ENCODE measurements around the gene SLIT3.

Gene SLIT3

DNA sequence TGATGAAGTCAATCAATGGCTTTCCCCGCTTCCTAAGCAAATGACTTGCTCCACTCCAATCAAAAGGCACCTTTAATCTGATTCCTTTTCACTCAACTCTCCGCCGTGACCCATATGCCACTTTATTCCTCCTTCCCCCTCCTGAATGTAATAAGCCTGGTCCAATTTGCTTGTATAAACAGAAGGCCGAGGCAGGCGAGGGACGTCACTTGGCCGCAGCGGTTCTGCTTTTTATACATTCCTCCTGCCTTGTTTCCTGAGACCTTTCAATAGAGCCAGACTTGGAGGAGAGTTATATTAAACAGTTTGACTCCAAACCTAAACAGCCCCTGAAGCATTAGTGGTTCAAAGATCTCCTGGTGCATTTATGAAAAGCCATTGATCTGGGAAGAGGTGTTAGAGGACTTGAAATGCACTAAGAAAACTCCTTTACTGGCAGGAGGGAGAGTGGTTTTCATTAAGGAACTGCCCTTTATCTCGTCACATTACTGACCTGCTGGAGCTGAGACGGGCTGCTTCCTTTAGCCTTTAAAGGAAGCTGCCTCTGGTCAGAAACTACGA is 273.4 kb downstream of the SLIT3 start:
- POLR2A ChIA-PET, result no interaction called here
- Histone ChIP-seq H3K9me3 (ENCODE audit: control insufficient read depth, insufficient read depth, low read depth, low read length) (no peaks in the 10 kb centered on the region), H3K4me1 (ENCODE audit: control insufficient read depth, insufficient read depth, low read length) (no peaks in the 10 kb centered on the region; the same call in 1 of the 2 replicates), H3K36me3 (ENCODE audit: control insufficient read depth in 2 of 2, insufficient read depth in 1 of 2, low read length in 2 of 2) (no peaks in the 10 kb centered on the region), H3K27ac (ENCODE audit: extremely low read depth, low read depth, low read length) (no peak overlapping the region), H3K4me3 (ENCODE audit: low read depth, low read length) (no peak overlapping the region)
- CTCF ChIA-PET, result no interaction called here
- TF ChIP-seq ZNF214 (tag by site-specific recombination; IDR thresholded peaks at IDR 0.05; ENCODE audit: borderline replicate concordance), result no peak

DNA sequence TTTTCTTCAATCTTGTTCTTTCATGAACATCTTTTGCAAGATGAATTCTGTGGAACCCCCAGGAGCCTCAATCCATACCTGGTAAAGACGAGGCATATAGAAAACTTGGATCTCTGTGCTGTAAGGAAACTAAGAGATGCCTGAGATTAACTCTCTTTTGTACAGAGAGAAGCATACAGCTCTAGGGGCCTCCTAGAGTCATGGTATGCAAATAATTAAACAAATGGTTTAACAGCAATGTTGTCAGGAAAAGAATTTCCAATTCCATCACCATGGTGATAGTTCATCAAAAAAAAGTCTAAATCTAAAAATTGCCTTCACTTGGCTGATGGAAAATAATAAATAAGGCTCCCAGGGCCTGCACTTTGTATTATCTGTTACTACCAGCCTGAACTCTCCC is 275.4 kb downstream of the SLIT3 start:
- Histone ChIP-seq H3K27ac (ENCODE audit: extremely low read depth, low read depth, low read length) (no peak overlapping the region), H3K4me3 (ENCODE audit: low read depth, low read length) (no peak overlapping the region), H3K9me3 (ENCODE audit: control insufficient read depth, insufficient read depth, low read depth, low read length) (no peaks in the 10 kb centered on the region), H3K36me3 (ENCODE audit: control insufficient read depth in 2 of 2, insufficient read depth in 1 of 2, low read length in 2 of 2) (no peaks in the 10 kb centered on the region), H3K4me1 (ENCODE audit: control insufficient read depth, insufficient read depth, low read length) (no peaks in the 10 kb centered on the region; the same call in 1 of the 2 replicates)
- POLR2A ChIA-PET, result no interaction called here
- CTCF ChIA-PET, result interaction anchor here (0.7 kb wide), 1 partner anchor 66 kb away, joined by 3 read pairs; no protein-coding TSS in a partner anchor
- no peak for TF ChIP-seq ZNF792 (tag by site-specific recombination; IDR thresholded peaks at IDR 0.05)
- TF ChIP-seq, protein P1, sequence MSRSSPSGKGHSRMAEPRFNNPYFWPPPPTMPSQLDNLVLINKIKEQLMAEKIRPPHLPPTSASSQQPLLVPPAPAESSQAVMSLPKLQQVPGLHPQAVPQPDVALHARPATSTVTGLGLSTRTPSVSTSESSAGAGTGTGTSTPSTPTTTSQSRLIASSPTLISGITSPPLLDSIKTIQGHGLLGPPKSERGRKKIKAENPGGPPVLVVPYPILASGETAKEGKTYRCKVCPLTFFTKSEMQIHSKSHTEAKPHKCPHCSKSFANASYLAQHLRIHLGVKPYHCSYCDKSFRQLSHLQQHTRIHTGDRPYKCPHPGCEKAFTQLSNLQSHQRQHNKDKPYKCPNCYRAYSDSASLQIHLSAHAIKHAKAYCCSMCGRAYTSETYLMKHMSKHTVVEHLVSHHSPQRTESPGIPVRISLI (tag by site-specific recombination; IDR thresholded peaks at IDR 0.05), result no peak
- TF ChIP-seq TCF7L2 (IDR thresholded peaks at IDR 0.05; ENCODE audit: borderline replicate concordance, low read depth, low read length), result no peak
- no peak for TF ChIP-seq ZFP3 (tag by site-specific recombination; IDR thresholded peaks at IDR 0.05; ENCODE audit: low read depth)
- TF ChIP-seq ZFHX2 (tag by site-specific recombination; conservative IDR thresholded peaks at IDR 0.05), result no peak
- no peak for TF ChIP-seq PRDM1 (tag by site-specific recombination; IDR thresholded peaks at IDR 0.05)
- TF ChIP-seq, protein P2, sequence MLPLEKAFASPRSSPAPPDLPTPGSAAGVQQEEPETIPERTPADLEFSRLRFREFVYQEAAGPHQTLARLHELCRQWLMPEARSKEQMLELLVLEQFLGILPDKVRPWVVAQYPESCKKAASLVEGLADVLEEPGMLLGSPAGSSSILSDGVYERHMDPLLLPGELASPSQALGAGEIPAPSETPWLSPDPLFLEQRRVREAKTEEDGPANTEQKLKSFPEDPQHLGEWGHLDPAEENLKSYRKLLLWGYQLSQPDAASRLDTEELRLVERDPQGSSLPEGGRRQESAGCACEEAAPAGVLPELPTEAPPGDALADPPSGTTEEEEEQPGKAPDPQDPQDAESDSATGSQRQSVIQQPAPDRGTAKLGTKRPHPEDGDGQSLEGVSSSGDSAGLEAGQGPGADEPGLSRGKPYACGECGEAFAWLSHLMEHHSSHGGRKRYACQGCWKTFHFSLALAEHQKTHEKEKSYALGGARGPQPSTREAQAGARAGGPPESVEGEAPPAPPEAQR (tag by site-specific recombination; IDR thresholded peaks at IDR 0.05), result no peak
- no peak for TF ChIP-seq SETDB1 (IDR thresholded peaks at IDR 0.05; ENCODE audit: insufficient read length, low read length)
- TF ChIP-seq ZNF341 (tag by site-specific recombination; IDR thresholded peaks at IDR 0.05; ENCODE audit: low read depth), result no peak
- no peak for TF ChIP-seq ZNF184 (tag by site-specific recombination; IDR thresholded peaks at IDR 0.05)

DNA sequence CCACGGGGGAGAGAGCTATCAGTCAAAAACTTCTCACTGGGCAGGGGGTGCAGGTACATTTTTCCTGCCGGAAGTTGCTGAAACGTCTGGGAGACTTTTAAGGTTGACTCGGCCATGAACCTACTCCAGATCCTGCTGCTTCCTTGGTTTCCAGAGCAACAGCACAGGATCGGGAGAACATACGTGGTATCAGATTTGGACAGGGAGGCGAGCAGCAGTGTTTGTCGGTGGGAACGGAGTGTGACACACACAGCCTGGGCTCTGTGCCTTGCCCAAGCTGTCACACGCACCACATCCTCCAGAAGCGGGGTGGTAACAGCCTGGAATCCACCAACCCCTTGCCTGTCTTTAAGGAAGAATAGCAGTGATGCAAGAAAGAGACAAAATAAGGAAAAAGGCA is 276.5 kb downstream of the SLIT3 start:
- ChIA-PET CTCF (no interaction called here), POLR2A (no interaction called here)
- TF ChIP-seq ZNF366 (tag by site-specific recombination; conservative IDR thresholded peaks at IDR 0.05), result no peak
- TF ChIP-seq ZNF146 (tag by site-specific recombination; IDR thresholded peaks at IDR 0.05), result no peak
- H3K4me1 ChIP-seq (ENCODE audit: control insufficient read depth, insufficient read depth, low read length), result no peaks in the 10 kb centered on the region
- H3K4me3 ChIP-seq (ENCODE audit: low read depth, low read length), result no peak overlapping the region
- no peaks in the 10 kb centered on the region for H3K9me3 ChIP-seq (ENCODE audit: control insufficient read depth, insufficient read depth, low read depth, low read length)
- H3K36me3 ChIP-seq (ENCODE audit: control insufficient read depth in 2 of 2, insufficient read depth in 1 of 2, low read length in 2 of 2), result no peaks in the 10 kb centered on the region
- H3K27ac ChIP-seq (ENCODE audit: extremely low read depth, low read depth, low read length), result no peak overlapping the region

DNA sequence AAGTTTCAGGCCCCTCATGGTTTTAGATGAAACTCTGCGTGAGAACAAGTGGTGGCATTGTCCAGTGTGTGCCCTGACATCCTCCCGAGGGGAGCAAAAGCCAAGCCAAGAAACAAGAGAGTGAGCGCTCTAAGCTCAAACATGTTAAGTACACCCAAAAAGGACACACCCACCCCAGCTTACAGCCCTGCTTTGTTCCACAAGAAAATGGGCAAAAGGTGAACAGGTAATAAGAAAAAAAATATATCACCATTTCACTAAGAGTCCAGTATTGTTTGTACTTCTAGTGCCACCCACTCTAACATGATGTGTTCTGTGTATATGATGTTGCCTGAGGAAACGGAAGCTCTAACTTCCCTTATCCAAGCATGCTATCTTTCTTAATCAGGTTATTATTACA is 278.2 kb downstream of the SLIT3 start:
- no peaks in the 10 kb centered on the region for H3K36me3 ChIP-seq (ENCODE audit: control insufficient read depth in 2 of 2, insufficient read depth in 1 of 2, low read length in 2 of 2)
- POLR2A ChIA-PET, result no interaction called here
- TF ChIP-seq, protein P3, sequence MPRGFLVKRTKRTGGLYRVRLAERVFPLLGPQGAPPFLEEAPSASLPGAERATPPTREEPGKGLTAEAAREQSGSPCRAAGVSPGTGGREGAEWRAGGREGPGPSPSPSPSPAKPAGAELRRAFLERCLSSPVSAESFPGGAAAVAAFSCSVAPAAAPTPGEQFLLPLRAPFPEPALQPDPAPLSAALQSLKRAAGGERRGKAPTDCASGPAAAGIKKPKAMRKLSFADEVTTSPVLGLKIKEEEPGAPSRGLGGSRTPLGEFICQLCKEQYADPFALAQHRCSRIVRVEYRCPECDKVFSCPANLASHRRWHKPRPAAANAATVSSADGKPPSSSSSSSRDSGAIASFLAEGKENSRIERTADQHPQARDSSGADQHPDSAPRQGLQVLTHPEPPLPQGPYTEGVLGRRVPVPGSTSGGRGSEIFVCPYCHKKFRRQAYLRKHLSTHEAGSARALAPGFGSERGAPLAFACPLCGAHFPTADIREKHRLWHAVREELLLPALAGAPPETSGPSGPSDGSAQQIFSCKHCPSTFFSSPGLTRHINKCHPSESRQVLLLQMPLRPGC (tag by site-specific recombination; IDR thresholded peaks at IDR 0.05), result no peak
- TF ChIP-seq ZNF239 (tag by site-specific recombination; IDR thresholded peaks at IDR 0.05) (no peak), ZNF707 (tag by site-specific recombination; IDR thresholded peaks at IDR 0.05) (no peak), ZNF76 (tag by site-specific recombination; IDR thresholded peaks at IDR 0.05; ENCODE audit: borderline replicate concordance, low read depth) (no peak), ZNF146 (tag by site-specific recombination; IDR thresholded peaks at IDR 0.05) (no peak), ZBTB48 (tag by site-specific recombination; IDR thresholded peaks at IDR 0.05) (no peak), ZNF501 (tag by site-specific recombination; IDR thresholded peaks at IDR 0.05) (no peak), ZNF664 (tag by site-specific recombination; IDR thresholded peaks at IDR 0.05) (no peak)
- TF ChIP-seq, protein P4, sequence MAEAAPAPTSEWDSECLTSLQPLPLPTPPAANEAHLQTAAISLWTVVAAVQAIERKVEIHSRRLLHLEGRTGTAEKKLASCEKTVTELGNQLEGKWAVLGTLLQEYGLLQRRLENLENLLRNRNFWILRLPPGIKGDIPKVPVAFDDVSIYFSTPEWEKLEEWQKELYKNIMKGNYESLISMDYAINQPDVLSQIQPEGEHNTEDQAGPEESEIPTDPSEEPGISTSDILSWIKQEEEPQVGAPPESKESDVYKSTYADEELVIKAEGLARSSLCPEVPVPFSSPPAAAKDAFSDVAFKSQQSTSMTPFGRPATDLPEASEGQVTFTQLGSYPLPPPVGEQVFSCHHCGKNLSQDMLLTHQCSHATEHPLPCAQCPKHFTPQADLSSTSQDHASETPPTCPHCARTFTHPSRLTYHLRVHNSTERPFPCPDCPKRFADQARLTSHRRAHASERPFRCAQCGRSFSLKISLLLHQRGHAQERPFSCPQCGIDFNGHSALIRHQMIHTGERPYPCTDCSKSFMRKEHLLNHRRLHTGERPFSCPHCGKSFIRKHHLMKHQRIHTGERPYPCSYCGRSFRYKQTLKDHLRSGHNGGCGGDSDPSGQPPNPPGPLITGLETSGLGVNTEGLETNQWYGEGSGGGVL (tag by site-specific recombination; IDR thresholded peaks at IDR 0.05), result no peak
- TF ChIP-seq, protein P2 (tag by site-specific recombination; IDR thresholded peaks at IDR 0.05), result no peak

More for the DNA sequence above, 278.2 kb downstream of the SLIT3 start:
- Histone ChIP-seq H3K27ac (ENCODE audit: extremely low read depth, low read depth, low read length) (no peak overlapping the region), H3K9me3 (ENCODE audit: control insufficient read depth, insufficient read depth, low read depth, low read length) (no peaks in the 10 kb centered on the region), H3K4me3 (ENCODE audit: low read depth, low read length) (no peak overlapping the region), H3K4me1 (ENCODE audit: control insufficient read depth, insufficient read depth, low read length) (no peaks in the 10 kb centered on the region)
- CTCF ChIA-PET, result interaction anchor here (0.9 kb wide), 2 partner anchors 204 to 317 kb away, joined by 3 read pairs; no protein-coding TSS in a partner anchor
